GM19324 (cell line): ENCODE data around the gene SDK1.
A peak's percentile ranks its signal among the peaks of the same experiment; 100 is the strongest.
"Not testable (repeated sequence)": the region's sequence is repeated elsewhere in the genome, so short reads cannot be mapped to it uniquely, and the experiment has no call there.

ENCODE experiments used
- ATAC-seq: cut with Tn5 transposase; IDR thresholded peaks from one replicate; pipeline ENCODE4 v1.9.1; 2021; ENCODE audit warnings: mild to moderate bottlenecking, moderate library complexity; ENCODE audit not compliant: unreplicated experiment, low FRiP score

The SDK1 gene

GRCh38 chr7:3928727-3929515 is 627.9 kb downstream of the SDK1 start:
- ATAC-seq = no peak

DNA sequence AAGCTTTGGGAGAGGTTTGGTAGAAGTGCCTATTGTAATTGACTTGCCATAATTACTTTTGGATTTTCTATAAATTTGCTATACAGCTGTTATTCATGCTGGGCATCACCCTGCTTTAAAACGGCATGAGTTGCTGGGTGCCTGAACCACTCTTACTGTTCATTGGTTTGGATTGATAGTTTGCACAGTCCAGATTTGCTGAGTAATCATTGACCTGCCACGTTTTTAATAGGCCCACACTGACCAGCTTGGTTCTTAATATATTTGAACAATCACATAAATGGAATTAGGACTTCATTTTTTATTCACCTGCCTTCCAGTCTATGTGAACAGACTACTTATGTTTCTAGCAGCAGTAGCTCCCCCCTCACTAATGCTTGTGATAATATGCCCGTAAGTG is 630.8 kb downstream of the SDK1 start:
- no peak for ATAC-seq

GRCh38 chr7:3937146-3937545 is 636.1 kb downstream of the SDK1 start:
- no peak for ATAC-seq

DNA sequence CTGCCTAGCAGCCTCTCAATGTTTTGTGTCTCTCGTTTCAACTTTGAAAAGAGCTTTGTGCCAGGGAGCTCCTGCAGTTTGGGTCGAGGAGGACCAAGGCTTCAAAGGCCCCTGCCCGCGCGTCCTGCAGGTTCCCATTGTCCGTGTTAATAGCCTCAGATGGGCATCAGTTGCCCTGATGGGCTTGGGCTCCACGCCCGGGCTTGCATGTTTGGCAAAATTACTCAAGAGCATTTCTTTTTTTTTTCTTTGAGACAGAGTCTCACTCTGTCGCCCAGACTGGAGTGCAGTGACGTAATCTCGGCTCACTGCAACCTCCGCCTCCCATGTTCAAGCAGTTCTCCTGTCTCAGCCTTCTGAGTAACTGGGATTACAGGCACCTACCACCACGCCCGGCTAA is 636.6 kb downstream of the SDK1 start:
- ATAC-seq = no peak

GRCh38 chr7:3941706-3942105 is 640.7 kb downstream of the SDK1 start:
- ATAC-seq = not testable (repeated sequence)

DNA sequence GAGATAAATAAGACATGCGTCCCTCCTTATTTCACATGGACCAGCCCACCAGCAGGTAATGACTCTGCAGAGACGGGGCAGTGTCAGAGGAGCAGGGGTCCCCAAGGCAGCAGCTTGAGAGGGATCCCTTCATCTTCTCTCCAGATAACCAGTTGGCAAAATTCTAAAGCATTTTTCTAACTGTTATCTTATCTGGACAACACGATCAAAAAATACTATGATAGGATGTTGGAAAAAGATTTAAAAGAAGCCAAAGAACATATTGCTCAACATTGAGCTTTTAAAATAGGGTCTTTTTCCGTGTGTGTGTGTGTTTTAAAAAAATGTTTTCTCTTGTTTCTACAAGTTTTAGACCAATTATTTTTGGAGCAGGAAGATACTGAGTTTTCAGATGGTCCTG is 641.2 kb downstream of the SDK1 start:
- no peak for ATAC-seq

DNA sequence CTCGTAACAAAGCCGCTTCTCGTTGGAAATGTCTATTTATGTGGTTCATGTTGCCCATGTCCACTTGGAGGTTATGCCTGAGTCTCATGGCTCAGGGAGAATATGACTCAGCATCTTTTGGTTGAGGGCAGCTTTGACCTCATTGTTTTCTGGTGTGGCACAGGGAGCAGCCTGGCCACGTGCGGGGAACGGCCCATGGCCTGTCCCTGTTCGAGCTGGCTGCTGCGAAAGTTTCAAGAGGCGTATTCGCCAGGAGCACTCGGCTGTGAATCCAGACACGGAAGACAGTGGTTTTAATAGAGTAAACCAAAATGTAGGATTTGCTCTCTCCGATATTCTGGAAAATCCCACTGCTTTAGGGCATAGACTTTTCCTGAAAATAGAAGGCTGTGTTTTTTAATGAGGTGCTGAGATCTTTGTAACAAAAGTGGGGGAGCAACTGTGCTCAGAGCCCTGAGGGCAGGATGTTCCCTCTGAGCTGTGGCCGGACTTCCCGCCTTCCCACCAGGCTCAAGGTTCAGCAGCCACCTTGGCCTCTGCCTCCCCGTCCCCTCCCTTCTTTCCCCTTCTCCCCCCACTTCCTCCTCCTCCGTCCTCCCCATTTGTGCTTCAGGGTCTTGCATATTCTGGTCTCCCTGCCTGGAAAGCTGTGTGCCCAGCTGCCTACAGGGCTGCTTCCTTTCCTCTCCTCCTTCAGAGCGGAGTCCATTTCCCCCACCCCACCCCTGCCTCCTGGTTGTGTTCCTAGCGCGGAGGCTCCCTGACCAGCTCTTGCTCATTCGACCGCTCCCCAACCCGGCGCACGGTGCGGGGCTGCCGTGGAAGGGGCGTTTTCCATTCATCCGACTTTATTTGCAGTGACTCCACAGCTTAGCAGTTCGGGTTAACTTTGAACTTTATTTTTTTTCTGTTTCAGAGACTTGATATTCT is 642.0 kb downstream of the SDK1 start:
- ATAC-seq = no peak

DNA sequence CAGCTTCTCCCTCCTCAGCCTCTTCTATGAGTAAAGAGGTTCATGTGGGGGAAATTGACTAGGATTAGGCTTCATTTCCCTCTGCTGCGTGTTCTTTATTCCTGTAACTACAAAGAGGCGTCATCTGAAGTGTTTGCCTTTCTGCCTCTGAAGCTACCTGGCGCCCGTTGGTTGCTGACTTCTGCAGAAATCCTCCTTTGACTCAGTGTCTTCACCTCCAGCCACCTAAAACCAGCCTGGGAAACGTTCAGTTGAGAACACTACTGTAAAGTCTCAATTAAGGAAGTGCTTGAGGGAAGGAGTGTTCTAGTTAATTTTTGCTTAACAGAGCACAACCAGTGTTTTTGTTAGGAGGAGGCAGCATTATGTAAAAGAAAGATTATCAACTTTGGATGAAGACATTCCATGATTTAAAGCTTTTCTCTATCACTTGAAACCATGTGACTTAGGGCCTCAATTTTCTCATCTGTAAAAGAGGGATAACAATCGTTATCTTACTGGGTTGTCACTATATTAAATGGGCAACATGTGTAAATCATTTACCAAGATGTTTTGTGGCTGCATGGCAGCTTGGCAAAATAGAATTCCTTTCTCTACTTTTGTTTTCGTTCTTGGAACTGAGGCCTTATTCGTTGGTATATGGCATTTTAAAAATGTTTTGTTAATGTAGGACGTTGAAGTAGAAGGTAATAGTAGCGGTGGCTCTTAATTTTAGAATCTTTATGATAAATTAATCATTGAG is 642.9 kb downstream of the SDK1 start:
- no peak for ATAC-seq

- no peak for ATAC-seq
Observed at GRCh38 chr7:3949242-3949640, 648.2 kb downstream of the SDK1 start.

DNA sequence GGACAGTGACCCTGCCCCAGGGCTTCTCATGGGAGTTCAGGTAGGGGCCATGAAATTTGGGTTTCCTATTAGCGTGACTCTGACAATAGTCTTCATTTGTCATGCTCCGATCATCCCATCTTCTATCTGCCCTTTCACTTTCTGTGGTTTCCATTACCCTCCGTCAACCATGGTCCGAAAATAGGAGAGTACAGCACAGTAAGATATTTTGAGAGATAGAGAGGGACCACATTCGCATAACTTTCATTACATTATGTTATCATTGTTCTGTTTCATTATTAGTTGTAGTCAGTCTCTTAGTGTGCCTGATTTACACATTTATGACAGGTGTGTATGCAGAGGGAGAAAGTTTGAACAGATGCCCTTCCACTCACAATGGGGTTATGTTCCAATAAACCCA is 649.2 kb downstream of the SDK1 start:
- no peak for ATAC-seq

- ATAC-seq = no peak
Observed at GRCh38 chr7:3951316-3952055, 650.4 kb downstream of the SDK1 start.

- ATAC-seq = no peak
Observed at GRCh38 chr7:3953133-3953532, 652.1 kb downstream of the SDK1 start.

GRCh38 chr7:3953946-3954345 is 652.9 kb downstream of the SDK1 start:
- ATAC-seq = no peak

DNA sequence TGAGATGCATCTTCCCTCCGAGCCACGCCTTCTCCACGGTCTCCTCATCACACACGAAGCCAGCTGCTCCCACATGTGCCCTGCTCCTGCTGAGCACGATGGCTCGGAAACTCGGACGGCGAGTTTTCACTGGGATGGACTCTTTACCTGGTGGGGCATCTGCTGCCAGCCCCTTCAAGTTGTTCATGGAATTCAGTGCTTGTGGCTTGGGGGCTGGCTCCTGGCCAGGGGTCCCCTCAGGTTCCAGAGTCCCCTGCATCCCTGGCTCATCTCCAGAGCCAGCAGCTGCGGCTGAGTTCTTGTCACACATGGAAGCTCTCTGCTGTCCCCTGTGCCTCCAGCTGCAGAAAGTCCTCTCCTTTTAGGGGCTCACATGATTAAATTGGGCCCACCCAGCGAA is 654.0 kb downstream of the SDK1 start:
- ATAC-seq = no peak

DNA sequence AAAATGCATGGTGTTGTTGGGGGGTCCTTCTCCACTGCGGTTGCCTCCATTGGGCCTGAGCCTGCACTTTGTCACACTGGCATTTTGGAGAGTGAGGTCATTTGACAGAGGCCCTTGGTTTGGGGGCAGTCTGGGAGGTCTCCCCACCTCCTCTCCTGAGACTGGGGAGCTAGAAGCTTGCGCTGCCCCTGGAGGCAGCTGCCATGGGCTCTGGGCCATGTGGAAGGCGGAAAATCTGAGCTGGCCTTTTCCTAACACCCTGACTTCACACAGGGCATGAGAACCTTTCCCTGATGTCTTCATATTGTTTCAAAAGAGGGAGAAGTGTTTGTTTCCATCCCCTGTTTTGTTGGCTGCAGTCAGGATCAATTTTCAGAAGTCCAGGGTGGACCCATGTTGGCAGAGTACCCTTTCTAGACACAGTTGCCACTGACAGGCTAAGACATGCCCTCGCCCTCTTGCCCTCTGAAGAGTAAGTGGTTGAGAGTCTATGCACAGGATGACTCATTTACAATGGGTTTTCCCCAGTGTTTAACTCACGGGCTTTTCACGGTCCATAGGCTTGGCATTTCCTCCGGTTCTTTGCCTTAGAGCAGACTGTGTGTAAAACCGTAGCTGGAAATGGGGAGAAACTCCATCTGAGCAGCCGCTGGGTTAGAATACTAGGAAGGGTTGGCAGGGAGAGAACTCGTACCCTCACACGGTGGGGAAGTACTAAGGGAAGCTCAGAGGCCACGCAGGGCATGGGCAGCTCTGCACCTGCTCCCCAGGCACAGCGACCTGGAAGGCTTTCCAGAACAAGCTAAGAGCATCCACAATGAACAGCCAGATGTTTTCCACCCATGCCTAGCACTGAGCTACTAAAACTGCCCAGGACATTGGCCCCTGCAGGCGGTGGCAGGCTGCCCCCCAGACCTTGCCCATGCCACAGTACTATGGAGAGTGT is 655.0 kb downstream of the SDK1 start:
- peak; percentile 58 for ATAC-seq

DNA sequence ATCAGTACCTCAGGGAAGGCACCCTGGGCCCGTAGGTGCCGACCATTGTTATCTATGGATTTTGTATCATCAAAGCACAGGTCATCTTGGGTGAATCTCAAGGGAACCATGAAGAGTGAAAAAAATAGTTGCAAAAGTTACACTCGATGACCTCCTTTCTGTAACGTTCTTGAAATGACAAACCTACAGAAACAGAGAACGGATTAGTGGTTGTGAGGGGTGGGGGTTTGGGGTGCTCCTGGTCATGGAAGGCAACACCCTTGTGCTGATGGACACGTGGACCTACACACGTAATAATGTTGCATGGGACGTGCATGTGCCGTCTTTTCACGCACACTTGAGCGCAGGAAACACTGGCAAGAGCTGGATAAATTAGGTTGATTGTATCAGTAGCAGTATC is 655.9 kb downstream of the SDK1 start:
- ATAC-seq = no peak

DNA sequence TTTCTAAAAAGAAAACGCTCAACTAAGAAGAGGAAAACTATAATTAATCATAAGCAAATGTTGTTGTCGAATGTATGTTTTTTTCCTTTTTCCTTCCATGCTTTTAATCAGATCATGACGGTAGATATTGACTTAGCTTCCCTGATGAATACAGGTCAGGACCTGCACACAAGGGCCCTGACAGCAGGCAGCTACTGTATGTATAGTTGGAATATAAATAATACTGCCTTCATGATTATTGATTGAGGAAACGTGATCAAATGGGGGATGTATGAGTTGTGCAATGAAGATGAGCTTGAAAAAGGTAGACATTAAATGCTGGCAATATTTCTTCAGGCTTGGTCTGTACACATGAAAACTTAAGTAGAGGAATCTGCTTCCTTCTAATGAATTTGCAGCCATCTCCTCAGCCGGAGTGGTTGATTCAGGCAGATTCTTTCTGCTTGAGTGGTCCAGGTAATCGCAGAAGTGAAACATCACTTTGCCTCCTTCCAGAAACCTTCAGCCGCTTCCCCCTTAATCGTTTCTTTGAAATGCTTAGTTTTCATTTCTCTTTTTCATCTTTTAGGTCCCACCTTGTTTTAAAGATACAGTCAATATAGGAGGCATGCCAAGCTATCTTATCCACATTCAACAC is 656.5 kb downstream of the SDK1 start:
- no peak for ATAC-seq

GRCh38 chr7:3958109-3958483 is 657.0 kb downstream of the SDK1 start:
- ATAC-seq = no peak

GRCh38 chr7:3959364-3959763 is 658.3 kb downstream of the SDK1 start:
- no peak for ATAC-seq
